Mammary epithelial cell (primary cell): Measurements from ENCODE around the gene DYNLT3.

Experiments used
- CTCF ChIP-seq, 2 donors: IDR thresholded peaks in 1 of 2; conservative IDR thresholded peaks in 1 of 2; 2 replicates each; pipeline ENCODE4 v1.5.1; 2011 to 2012; ENCODE audit warnings: inconsistent platforms in 2 of 2, low read length in 2 of 2, mild to moderate bottlenecking in 2 of 2, control low read depth in 1 of 2, low read depth in 1 of 2; ENCODE audit not compliant: insufficient read depth in 1 of 2; ENCODE audit errors: extremely low read depth in 1 of 2
- EZH2 ChIP-seq: IDR thresholded peaks from 2 replicates; pipeline ENCODE4 v1.6.1; 2012; ENCODE audit warnings: low read length, inconsistent platforms, borderline replicate concordance

- TF ChIP-seq CTCF (conservative IDR thresholded peaks at IDR 0.05 in 1 of 2, IDR thresholded peaks at IDR 0.05 in 1 of 2; ENCODE audit: extremely low read depth in 1 of 2, insufficient read depth in 1 of 2, low read depth in 1 of 2, low read length in 2 of 2) (no peak), EZH2 (no peak)
These were observed 17.6 kb downstream of the DYNLT3 start for GRCh38 chrX:37829721-37830120.
